Measurements from ENCODE around the gene TPST1. TPM values are rescaled to one million over a fixed set of nuclear protein-coding genes. Genes with fewer than 3 reads are reported as not detected.

TPST1 gene
- total RNA-seq, 1 donor from 2014 or later = 1.8 TPM

DNA sequence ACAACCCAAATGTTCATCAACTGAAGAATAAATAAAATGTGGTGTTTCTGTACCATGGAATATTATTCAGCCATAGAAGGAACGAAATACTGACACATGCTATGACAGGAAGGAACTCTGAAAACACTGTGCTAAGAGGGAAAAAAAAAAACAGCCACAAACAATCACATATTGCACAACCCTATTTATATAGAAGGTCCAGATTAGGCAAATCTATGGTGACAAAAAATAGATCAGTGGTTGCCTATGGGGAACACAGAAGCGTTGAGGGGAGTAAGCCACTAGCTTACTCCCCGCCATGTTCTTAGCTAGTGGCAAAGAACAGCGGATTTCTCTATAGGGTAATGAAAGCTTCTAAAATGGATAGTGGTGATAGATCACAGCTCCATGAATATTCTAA, 198.4 kb downstream of the TPST1 start:
- intact Hi-C loops (cut with micrococcal nuclease) = no loop called here
- Mint-ChIP-seq H3K36me3 (ENCODE audit: low read depth) (no peaks in the 10 kb centered on the region), H3K27me3 (ENCODE audit: insufficient read depth) (no peaks in the 10 kb centered on the region), H3K9me3 (peaks cover 4% of the 10 kb centered on the region), H3K27ac (no peak overlapping the region), H3K4me1 (ENCODE audit: low read depth) (no peaks in the 10 kb centered on the region), H3K4me3 (no peak overlapping the region)
- no peak for DNase-seq (ENCODE audit: low spot score)

DNA sequence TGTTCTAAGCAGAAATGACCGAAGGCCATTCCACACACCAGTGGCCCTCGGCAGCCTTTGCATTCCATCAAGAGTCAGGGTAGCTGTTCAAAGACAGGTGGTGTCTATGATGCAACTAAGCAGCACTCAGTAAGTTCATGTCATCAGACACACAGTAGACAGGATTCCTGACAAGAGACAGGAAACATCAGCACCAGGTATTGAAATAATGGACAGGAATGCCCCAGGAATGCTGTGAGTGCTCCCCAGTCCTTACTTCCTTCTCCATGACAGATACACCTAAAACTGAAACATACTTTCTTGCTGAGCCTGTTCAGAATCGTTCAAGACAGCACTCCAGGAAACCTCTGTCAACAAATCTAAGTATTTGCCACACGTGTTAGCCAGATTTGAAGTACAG, 204.4 kb downstream of the TPST1 start:
- intact Hi-C loops (cut with micrococcal nuclease) = no loop called here
- Mint-ChIP-seq H3K4me1 (ENCODE audit: low read depth) (peaks cover 7% of the 10 kb centered on the region), H3K27ac (no peak overlapping the region), H3K27me3 (ENCODE audit: insufficient read depth) (no peaks in the 10 kb centered on the region), H3K36me3 (ENCODE audit: low read depth) (no peaks in the 10 kb centered on the region), H3K9me3 (no peaks in the 10 kb centered on the region), H3K4me3 (no peak overlapping the region)
- DNase-seq (ENCODE audit: low spot score) = no peak

Other genes with a start within 250 kb of the TPST1 start
- gene GUSB, start 223.1 kb upstream of the TPST1 start, total RNA-seq = 49.7 and 50.1 TPM in 2 replicates
- 36.6 and 44.9 TPM in 2 replicates for gene ASL, start 129.5 kb upstream of the TPST1 start, total RNA-seq
- gene CRCP, start 90.5 kb upstream of the TPST1 start, total RNA-seq = 41.0 and 44.1 TPM in 2 replicates